HL-60 (cell line): ENCODE data around the gene DCC.

Source experiments
- DNase-seq, 2 experiments: peaks; one replicate each; pipeline ENCODE4 v3.0.0-alpha.2; 2010 to 2020; ENCODE audit warnings: low read depth in 1 of 2, low spot score in 1 of 2
- H3K27ac ChIP-seq: fragments of 250-450 bp; sonication (Bioruptor Pico); replicated peaks from 2 replicates; pipeline ENCODE4 v1.5.1; 2020; ENCODE audit warnings: mild to moderate bottlenecking, moderate library complexity
- H3K27me3 ChIP-seq: fragments of 250-450 bp; sonication (Bioruptor Pico); 2 replicates; pipeline ENCODE4 v1.5.1; 2021; ENCODE audit warnings: mild to moderate bottlenecking, moderate library complexity; ENCODE audit not compliant: insufficient read depth, poor library complexity, severe bottlenecking
- H3K4me3 ChIP-seq: replicated peaks from 2 replicates; pipeline ENCODE4 v1.5.1; 2011; ENCODE audit warnings: mild to moderate bottlenecking, control low read depth, low read length; ENCODE audit not compliant: insufficient read depth
- CTCF ChIP-seq: IDR thresholded peaks from one replicate; pipeline ENCODE4 v1.5.1; 2011; ENCODE audit warnings: low read length, control low read depth, inconsistent platforms; ENCODE audit not compliant: insufficient read depth
- GABPA ChIP-seq: IDR thresholded peaks from 2 replicates; pipeline ENCODE4 v1.6.1; 2012; ENCODE audit warnings: low read depth
- POLR2AphosphoS5 ChIP-seq: IDR thresholded peaks from 2 replicates; pipeline ENCODE4 v1.6.1; 2012; ENCODE audit warnings: low read depth
- REST ChIP-seq: IDR thresholded peaks from 2 replicates; pipeline ENCODE4 v1.6.1; 2012; ENCODE audit warnings: low read depth; ENCODE audit not compliant: insufficient replicate concordance
- SPI1 ChIP-seq: IDR thresholded peaks from 2 replicates; pipeline ENCODE4 v1.6.1; 2012; ENCODE audit warnings: low read depth, mild to moderate bottlenecking, borderline replicate concordance

Gene DCC

GRCh38 chr18:52945552-52945951 lies 605.6 kb downstream of the DCC start:
- no peak overlapping the region for H3K27ac ChIP-seq
- no peak for TF ChIP-seq REST
- no peak for TF ChIP-seq SPI1
- no peak for TF ChIP-seq CTCF
- no peaks in the 10 kb centered on the region for H3K27me3 ChIP-seq
- H3K4me3 ChIP-seq, result no peak overlapping the region
- DNase-seq, result no peak

- TF ChIP-seq CTCF (no peak), GABPA (no peak), SPI1 (no peak), POLR2AphosphoS5 (no peak), REST (no peak)
- H3K27me3 ChIP-seq, result no peaks in the 10 kb centered on the region
- no peak overlapping the region for H3K4me3 ChIP-seq
- no peak overlapping the region for H3K27ac ChIP-seq
- DNase-seq, result no peak
Observed at GRCh38 chr18:52948868-52949444, 609.0 kb downstream of the DCC start.

GRCh38 chr18:52950155-52950554 lies 610.2 kb downstream of the DCC start:
- Histone ChIP-seq H3K27me3 (no peaks in the 10 kb centered on the region), H3K4me3 (no peak overlapping the region), H3K27ac (no peak overlapping the region)
- DNase-seq, result no peak
- TF ChIP-seq REST, result no peak
- no peak for TF ChIP-seq CTCF
- TF ChIP-seq POLR2AphosphoS5, result no peak
- TF ChIP-seq GABPA, result no peak
- TF ChIP-seq SPI1, result no peak
